ENCODE results near the gene MIEN1. TPM values are rescaled to one million over a fixed set of nuclear protein-coding genes. Genes with fewer than 3 reads are reported as not detected.

MIEN1 gene
- total RNA-seq, 1 experiment from 2014 or later, result 42.1 TPM

DNA sequence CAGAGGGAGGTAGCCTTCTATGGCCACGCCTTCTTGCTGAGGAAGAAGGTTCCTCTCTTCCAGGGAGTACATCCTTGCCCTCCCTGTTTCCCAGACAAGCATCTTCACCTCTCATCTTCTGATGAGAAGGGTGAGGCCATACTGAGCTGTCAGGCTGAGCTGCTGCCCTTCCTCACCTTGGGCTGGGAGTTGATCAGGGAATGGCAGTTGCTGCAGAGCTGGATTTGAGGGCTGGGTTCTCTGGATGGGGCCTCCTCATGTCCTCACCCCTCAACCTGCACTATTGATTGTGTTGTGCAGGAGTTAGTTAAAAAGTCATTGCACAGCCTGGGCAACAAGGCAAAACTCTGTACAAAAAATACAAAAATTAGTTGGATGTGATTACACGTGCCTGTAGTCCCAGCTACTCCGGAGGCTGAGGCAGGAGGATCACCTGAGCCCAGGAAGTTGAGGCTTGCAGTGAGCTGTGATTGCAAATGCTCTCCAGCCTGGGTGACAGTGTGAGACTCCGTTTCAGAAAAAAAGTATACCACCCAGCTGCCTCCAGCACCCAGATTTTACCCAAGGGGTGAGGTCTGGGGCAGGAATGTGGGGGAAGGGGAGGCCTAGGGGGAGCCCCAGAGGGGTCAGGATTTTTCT, 28.4 kb downstream of the MIEN1 start:
- intact Hi-C loops (cut with micrococcal nuclease), result no loop called here
- H3K4me1 Mint-ChIP-seq (ENCODE audit: insufficient read depth, unreplicated experiment), result peaks cover 22% of the 10 kb centered on the region
- TF ChIP-seq, protein P1, sequence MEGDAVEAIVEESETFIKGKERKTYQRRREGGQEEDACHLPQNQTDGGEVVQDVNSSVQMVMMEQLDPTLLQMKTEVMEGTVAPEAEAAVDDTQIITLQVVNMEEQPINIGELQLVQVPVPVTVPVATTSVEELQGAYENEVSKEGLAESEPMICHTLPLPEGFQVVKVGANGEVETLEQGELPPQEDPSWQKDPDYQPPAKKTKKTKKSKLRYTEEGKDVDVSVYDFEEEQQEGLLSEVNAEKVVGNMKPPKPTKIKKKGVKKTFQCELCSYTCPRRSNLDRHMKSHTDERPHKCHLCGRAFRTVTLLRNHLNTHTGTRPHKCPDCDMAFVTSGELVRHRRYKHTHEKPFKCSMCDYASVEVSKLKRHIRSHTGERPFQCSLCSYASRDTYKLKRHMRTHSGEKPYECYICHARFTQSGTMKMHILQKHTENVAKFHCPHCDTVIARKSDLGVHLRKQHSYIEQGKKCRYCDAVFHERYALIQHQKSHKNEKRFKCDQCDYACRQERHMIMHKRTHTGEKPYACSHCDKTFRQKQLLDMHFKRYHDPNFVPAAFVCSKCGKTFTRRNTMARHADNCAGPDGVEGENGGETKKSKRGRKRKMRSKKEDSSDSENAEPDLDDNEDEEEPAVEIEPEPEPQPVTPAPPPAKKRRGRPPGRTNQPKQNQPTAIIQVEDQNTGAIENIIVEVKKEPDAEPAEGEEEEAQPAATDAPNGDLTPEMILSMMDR (IDR thresholded peaks at IDR 0.05; ENCODE audit: unreplicated experiment), result no peak
- no peaks in the 10 kb centered on the region for H3K9me3 Mint-ChIP-seq (ENCODE audit: unreplicated experiment)
- no peak for DNase-seq (ENCODE audit: unreplicated experiment)
- POLR2A ChIA-PET, result interaction anchor here (0.7 to 3.1 kb wide), 4 partner anchors 12 to 28 kb away, joined by 3 to 36 read pairs (median 8); partner anchors contain the start of genes MIEN1 and PGAP3
- CTCF ChIA-PET, result interaction anchor here (1.2 to 1.3 kb wide), 2 partner anchors 9 to 28 kb away, joined by 3 to 4 read pairs; partner anchors contain the start of gene MIEN1
- no peaks in the 10 kb centered on the region for H3K27me3 Mint-ChIP-seq (ENCODE audit: insufficient read depth, unreplicated experiment)
- peaks cover 2% of the 10 kb centered on the region for H3K36me3 Mint-ChIP-seq (ENCODE audit: insufficient read depth, unreplicated experiment)
- peak overlapping the region; percentile 56 for H3K27ac Mint-ChIP-seq (ENCODE audit: low read depth, unreplicated experiment)
- no TSS peak for BruUV-seq (replicated peaks)
- H3K4me3 Mint-ChIP-seq (ENCODE audit: unreplicated experiment), result peak overlapping the region; percentile 81

DNA sequence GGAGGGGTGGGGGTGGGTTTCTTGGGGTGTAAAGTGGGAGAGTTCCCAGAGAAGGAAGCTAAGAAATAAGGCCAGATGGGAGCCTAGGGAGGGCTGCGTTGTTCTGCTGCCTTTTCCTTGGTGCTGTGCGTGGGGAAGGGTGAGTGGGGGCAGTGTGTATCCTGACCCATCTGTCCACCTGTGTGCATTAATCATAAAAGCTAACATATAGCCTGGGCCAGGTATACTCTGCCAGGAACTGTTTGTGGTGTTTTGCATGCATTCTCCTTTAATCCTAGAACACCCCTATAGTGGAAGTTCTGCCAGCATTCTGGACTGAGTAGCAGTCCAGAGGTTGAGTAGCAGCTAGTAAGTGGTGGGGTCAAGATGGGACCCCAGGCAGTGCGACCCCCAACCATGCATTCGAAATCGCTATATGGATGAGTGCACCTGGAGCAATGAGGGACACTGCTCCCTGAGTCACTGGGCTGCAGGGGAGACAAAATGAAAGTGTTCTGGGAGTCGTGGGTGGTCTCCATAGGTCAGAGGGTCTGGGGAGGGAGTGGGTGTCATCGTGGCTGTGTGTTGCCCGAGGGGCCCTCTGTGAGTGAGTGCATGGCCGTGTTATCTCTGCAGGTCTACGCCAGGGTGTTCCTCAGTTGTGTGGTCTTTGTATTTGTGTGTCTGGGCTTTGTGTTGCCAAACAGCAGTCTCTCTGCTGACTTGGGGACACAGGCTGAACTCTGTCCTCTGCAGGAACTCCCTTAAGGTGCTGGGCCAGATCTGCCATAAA, 29.1 kb downstream of the MIEN1 start:
- H3K36me3 Mint-ChIP-seq (ENCODE audit: insufficient read depth, unreplicated experiment), result no peaks in the 10 kb centered on the region
- peaks cover 22% of the 10 kb centered on the region for H3K4me1 Mint-ChIP-seq (ENCODE audit: insufficient read depth, unreplicated experiment)
- POLR2A ChIA-PET, result interaction anchor here (0.7 to 3.1 kb wide), 9 partner anchors 11 to 280 kb away, joined by 3 to 68 read pairs (median 13); partner anchors contain the start of genes MIEN1, PGAP3, PSMD3 and STARD3
- no peaks in the 10 kb centered on the region for H3K27me3 Mint-ChIP-seq (ENCODE audit: insufficient read depth, unreplicated experiment)
- CTCF ChIA-PET, result interaction anchor here (0.5 to 2.5 kb wide), 8 partner anchors 9 to 719 kb away, joined by 3 to 13 read pairs (median 4); partner anchors contain the start of gene MIEN1
- intact Hi-C loops (cut with micrococcal nuclease), result no loop called here
- H3K9me3 Mint-ChIP-seq (ENCODE audit: unreplicated experiment), result no peaks in the 10 kb centered on the region
- BruUV-seq (replicated peaks), result no TSS peak
- DNase-seq (ENCODE audit: unreplicated experiment), result no peak
- TF ChIP-seq, protein P1 (IDR thresholded peaks at IDR 0.05; ENCODE audit: unreplicated experiment), result no peak
- H3K4me3 Mint-ChIP-seq (ENCODE audit: unreplicated experiment), result peak overlapping the region; percentile 81
- H3K27ac Mint-ChIP-seq (ENCODE audit: low read depth, unreplicated experiment), result peak overlapping the region; percentile 56

DNA sequence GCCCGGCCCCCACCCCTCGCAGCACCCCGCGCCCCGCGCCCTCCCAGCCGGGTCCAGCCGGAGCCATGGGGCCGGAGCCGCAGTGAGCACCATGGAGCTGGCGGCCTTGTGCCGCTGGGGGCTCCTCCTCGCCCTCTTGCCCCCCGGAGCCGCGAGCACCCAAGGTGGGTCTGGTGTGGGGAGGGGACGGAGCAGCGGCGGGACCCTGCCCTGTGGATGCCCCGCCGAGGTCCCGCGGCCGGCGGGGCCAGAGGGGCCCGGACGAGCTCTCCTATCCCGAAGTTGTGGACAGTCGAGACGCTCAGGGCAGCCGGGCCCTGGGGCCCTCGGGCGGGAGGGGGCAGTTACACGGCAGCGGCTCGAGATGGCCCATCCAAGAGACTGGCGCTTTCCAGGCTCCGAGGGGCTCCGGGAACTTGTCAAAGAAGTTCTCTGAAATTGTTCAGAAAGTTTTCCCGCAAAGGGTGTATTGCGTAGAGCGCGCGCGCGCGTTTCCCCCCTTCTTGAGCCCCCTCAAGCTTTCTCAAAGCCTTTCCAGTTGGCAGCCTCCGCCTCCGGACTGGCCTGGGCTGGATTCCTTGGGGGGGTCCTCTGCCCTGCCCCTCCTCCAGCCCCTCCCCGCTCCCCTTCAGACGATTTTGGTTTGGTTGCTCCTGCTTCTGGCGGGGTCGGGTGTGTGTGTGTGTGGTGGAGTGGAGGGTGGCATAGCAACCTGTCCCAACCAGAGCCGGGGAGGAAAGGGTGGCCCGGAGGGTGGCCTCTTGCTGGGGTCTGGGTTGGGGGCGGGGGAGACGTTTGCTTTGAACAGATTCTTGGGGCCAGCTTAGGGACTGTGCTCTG, 30.0 kb downstream of the MIEN1 start:
- H3K4me1 Mint-ChIP-seq (ENCODE audit: insufficient read depth, unreplicated experiment), result peaks cover 22% of the 10 kb centered on the region
- H3K27ac Mint-ChIP-seq (ENCODE audit: low read depth, unreplicated experiment), result peak overlapping the region; percentile 56
- peak overlapping the region; percentile 81 for H3K4me3 Mint-ChIP-seq (ENCODE audit: unreplicated experiment)
- H3K27me3 Mint-ChIP-seq (ENCODE audit: insufficient read depth, unreplicated experiment), result no peaks in the 10 kb centered on the region
- TF ChIP-seq, protein P1 (IDR thresholded peaks at IDR 0.05; ENCODE audit: unreplicated experiment), result no peak
- no peaks in the 10 kb centered on the region for H3K36me3 Mint-ChIP-seq (ENCODE audit: insufficient read depth, unreplicated experiment)
- POLR2A ChIA-PET, result interaction anchor here (0.7 to 3.1 kb wide), 21 partner anchors 9 to 281 kb away, joined by 3 to 68 read pairs (median 6); partner anchors contain the start of genes CDK12, MIEN1, PGAP3 and PSMD3
- intact Hi-C loops (cut with micrococcal nuclease), result no loop called here
- peak; percentile 28 for DNase-seq (ENCODE audit: unreplicated experiment)
- no peaks in the 10 kb centered on the region for H3K9me3 Mint-ChIP-seq (ENCODE audit: unreplicated experiment)
- CTCF ChIA-PET, result interaction anchor here (0.5 to 2.5 kb wide), 13 partner anchors 9 to 719 kb away, joined by 3 to 13 read pairs (median 3); partner anchors contain the start of genes MIEN1 and PGAP3
- no TSS peak for BruUV-seq (replicated peaks)
